Measurements from ENCODE around the gene ANKZF1. TPM values are rescaled to one million over a fixed set of nuclear protein-coding genes. Genes with fewer than 3 reads are reported as not detected.
A peak's percentile ranks its signal among the peaks of the same experiment; 100 is the strongest.

ANKZF1 gene
- total and polyA plus RNA-seq, 4 experiments from 2014 or later: 22.1 to 260 (median 147) TPM

DNA sequence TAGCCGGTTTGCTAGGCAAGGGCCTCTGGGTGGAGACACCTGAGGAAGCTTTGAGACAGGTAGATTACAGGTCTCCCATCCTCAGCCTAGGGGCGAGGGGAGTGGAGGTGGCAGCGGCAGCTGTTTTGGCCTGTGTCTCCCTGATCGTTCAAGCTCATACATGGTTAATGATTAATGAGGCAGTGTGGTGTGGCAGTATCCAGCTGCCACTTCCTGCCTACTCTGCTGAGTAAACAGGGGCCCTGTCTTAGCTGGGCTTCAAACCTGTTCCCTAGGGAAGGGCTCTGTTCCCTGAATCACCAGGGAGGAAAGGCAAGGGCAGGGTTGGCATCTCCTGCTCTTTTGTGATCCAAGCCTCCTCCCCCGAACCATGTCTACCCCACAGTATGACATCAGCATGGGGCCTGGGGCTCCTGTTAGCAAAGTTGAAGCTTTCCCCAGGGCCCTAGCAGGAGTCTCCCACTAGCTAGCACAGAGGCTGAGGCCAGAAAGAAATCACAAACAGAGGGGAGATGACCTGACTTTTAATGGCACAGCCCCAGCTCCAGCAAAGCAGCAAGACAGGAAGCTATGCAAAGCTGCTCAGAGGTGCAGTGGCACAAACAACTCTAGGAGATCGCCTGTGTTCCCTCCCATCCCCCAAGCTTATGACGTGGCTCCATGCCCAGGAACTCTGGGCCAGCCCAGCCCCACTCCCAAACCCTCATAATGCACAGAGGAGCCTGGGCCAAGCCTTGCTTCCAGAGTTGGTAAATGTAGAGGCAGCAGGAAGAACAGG lies 19.8 kb downstream of the ANKZF1 start:
- H3K27me3 ChIP-seq (ENCODE audit: insufficient read depth, low read length): no peaks in the 10 kb centered on the region
- no peaks in the 10 kb centered on the region for H3K9me3 ChIP-seq (ENCODE audit: control insufficient read depth in 1 of 2, low read length in 2 of 2)
- H3K36me3 Mint-ChIP-seq: peaks cover 45 to 63% of the 10 kb centered on the region in 2 donors
- CTCF ChIA-PET (ENCODE audit: partially characterized antibody): interaction anchor here (0.7 to 12.8 kb wide), 15 partner anchors 9 to 90 kb away, joined by 3 to 150 read pairs (median 7); partner anchors contain the start of genes ANKZF1, ATG9A, DNAJB2 and SLC23A3
- peaks cover 76% of the 10 kb centered on the region for H3K4me1 ChIP-seq (ENCODE audit: insufficient read depth, low read length)
- no peaks in the 10 kb centered on the region for H3K27me3 Mint-ChIP-seq
- peaks cover 0 to 1% (median 0%) of the 10 kb centered on the region in 8 donors for H3K9me3 Mint-ChIP-seq
- peak overlapping the region; percentile 93 to 99 (median 96) for H3K27ac Mint-ChIP-seq
- peak overlapping the region; percentile 26 to 65 for H3K4me3 ChIP-seq (ENCODE audit: low read length in 2 of 2)
- H3K36me3 ChIP-seq (ENCODE audit: insufficient read depth, low read length): peaks cover 22% of the 10 kb centered on the region
- H3K4me1 Mint-ChIP-seq: peaks cover 53 to 91% (median 69%) of the 10 kb centered on the region in 4 donors
- intact Hi-C loops (cut with micrococcal nuclease): no loop called here
- POLR2A ChIA-PET (ENCODE audit: partially characterized antibody): interaction anchor here (0.6 to 12.0 kb wide), 22 partner anchors 9 to 963 kb away, joined by 3 to 684 read pairs (median 8); partner anchors contain the start of genes ABCB6, ANKZF1, ATG9A and BCS1L
- H3K4me3 Mint-ChIP-seq: peak overlapping the region; percentile 85 to 99 (median 94)
- peak; percentile 55 to 65 (median 61) for DNase-seq
- peak overlapping the region; percentile 87 for H3K27ac ChIP-seq (ENCODE audit: low read depth, low read length)

DNA sequence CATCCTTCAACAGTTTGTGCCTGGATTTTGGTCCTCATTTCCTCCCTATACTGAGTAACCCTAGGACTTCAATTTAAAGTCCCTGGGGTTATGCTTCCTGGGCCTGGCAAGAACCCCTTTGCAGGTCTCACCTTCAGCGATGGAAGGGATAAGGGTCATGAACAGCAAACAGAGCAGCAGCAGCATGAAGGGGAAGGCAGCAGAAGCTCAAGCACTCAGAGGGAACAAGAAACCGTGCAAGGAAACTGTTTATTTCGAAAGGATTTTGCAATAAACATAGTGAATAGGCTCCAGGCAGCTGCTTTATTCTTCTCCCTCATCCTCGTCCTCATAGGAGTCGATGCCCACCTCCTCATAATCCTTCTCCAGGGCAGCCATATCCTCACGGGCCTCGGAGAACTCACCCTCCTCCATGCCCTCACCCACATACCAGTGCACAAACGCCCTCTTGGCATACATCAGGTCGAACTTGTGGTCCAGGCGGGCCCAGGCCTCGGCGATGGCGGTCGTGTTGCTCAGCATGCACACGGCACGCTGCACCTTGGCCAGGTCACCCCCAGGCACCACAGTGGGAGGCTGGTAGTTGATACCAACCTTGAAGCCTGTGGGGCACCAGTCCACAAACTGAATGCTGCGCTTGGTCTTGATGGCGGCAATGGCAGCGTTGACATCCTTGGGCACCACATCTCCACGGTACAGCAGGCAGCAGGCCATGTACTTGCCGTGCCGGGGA lies 20.6 kb downstream of the ANKZF1 start:
- Histone ChIP-seq H3K36me3 (ENCODE audit: insufficient read depth, low read length) (peaks cover 22% of the 10 kb centered on the region), H3K27ac (ENCODE audit: low read depth, low read length) (peak overlapping the region; percentile 87), H3K9me3 (ENCODE audit: control insufficient read depth in 1 of 2, low read length in 2 of 2) (no peaks in the 10 kb centered on the region), H3K4me3 (ENCODE audit: low read length in 2 of 2) (peak overlapping the region; percentile 26 to 65), H3K4me1 (ENCODE audit: insufficient read depth, low read length) (peaks cover 72% of the 10 kb centered on the region), H3K27me3 (ENCODE audit: insufficient read depth, low read length) (no peaks in the 10 kb centered on the region)
- peaks cover 0 to 4% (median 0%) of the 10 kb centered on the region in 8 donors for H3K9me3 Mint-ChIP-seq
- H3K27me3 Mint-ChIP-seq: no peaks in the 10 kb centered on the region
- POLR2A ChIA-PET (ENCODE audit: partially characterized antibody): interaction anchor here (0.6 to 12.0 kb wide), 20 partner anchors 8 to 963 kb away, joined by 3 to 684 read pairs (median 12); partner anchors contain the start of genes ABCB6, ANKZF1, ATG9A and BCS1L
- no peak for DNase-seq
- peaks cover 45 to 69% of the 10 kb centered on the region in 2 donors for H3K36me3 Mint-ChIP-seq
- intact Hi-C loops (cut with micrococcal nuclease): loop anchor here (5.0 kb wide), 1 partner anchor 853 kb away; the partner anchor contains the start of gene CTDSP1
- peaks cover 54 to 90% (median 69%) of the 10 kb centered on the region in 4 donors for H3K4me1 Mint-ChIP-seq
- CTCF ChIA-PET (ENCODE audit: partially characterized antibody): interaction anchor here (0.5 to 12.8 kb wide), 12 partner anchors 8 to 91 kb away, joined by 4 to 150 read pairs (median 8); partner anchors contain the start of genes ANKZF1, ATG9A, DNAJB2 and SLC23A3
- peak overlapping the region; percentile 85 to 99 (median 94) for H3K4me3 Mint-ChIP-seq
- peak overlapping the region; percentile 93 to 99 (median 96) for H3K27ac Mint-ChIP-seq

DNA sequence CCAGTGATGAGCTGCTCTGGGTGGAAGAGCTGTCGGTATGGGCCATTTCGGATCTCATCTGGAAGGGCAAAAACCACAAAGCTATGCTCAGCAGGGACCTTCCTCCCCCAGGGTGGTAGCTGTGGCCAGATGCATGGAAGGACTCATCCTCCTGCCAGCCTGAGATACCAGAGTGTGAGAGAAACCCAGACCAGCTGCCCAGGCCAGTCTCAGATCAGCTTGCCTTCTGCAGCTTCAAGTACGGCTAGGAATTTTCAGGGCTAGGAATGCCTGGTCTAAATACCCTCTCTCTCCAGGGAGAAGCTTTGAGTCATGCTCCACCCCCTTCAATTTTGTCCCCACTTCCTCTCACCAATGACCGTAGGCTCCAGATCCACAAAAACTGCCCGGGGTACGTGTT lies 22.1 kb downstream of the ANKZF1 start:
- H3K36me3 Mint-ChIP-seq: peaks cover 45 to 65% of the 10 kb centered on the region in 2 donors
- H3K4me1 Mint-ChIP-seq: peaks cover 51 to 84% (median 66%) of the 10 kb centered on the region in 4 donors
- DNase-seq: no peak
- CTCF ChIA-PET (ENCODE audit: partially characterized antibody): interaction anchor here (2.1 to 12.8 kb wide), 5 partner anchors 21 to 76 kb away, joined by 10 to 150 read pairs (median 25); partner anchors contain the start of genes ANKZF1, ATG9A, CNPPD1 and DNAJB2
- H3K27me3 ChIP-seq (ENCODE audit: insufficient read depth, low read length): no peaks in the 10 kb centered on the region
- no peaks in the 10 kb centered on the region for H3K27me3 Mint-ChIP-seq
- no peaks in the 10 kb centered on the region for H3K9me3 ChIP-seq (ENCODE audit: control insufficient read depth in 1 of 2, low read length in 2 of 2)
- peak overlapping the region; percentile 94 to 100 for H3K4me3 ChIP-seq (ENCODE audit: low read length in 2 of 2)
- POLR2A ChIA-PET (ENCODE audit: partially characterized antibody): interaction anchor here (0.9 to 12.0 kb wide), 12 partner anchors 11 to 136 kb away, joined by 3 to 684 read pairs (median 44); partner anchors contain the start of genes ABCB6, ANKZF1, ATG9A and CNPPD1
- peak overlapping the region; percentile 89 to 97 (median 95) for H3K27ac Mint-ChIP-seq
- peaks cover 22% of the 10 kb centered on the region for H3K36me3 ChIP-seq (ENCODE audit: insufficient read depth, low read length)
- peak overlapping the region; percentile 87 for H3K27ac ChIP-seq (ENCODE audit: low read depth, low read length)
- H3K4me1 ChIP-seq (ENCODE audit: insufficient read depth, low read length): peaks cover 65% of the 10 kb centered on the region
- intact Hi-C loops (cut with micrococcal nuclease): loop anchor here (2.0 to 5.0 kb wide), 2 partner anchors 137 to 854 kb away; partner anchors contain the start of gene CTDSP1
- peaks cover 0 to 4% (median 0%) of the 10 kb centered on the region in 8 donors for H3K9me3 Mint-ChIP-seq
- H3K4me3 Mint-ChIP-seq: peak overlapping the region; percentile 85 to 99 (median 94)

DNA sequence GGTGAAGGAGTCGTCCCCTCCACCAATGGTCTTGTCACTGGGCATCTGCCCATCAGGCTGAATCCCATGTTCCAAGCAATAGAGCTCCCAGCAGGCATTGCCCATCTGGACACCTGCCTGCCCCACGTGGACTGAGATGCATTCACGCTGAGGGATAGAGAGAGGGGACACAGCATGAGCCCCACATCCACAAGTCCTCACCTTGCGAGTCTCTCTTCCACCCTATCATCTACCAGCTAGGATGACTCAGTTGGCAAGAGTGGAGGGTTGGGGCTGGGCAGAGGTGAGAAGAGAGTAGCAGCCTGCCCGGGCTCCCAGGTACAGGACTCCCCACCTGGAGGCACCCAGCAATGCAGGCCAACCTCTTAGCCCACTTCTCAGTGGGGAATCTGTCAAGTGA lies 22.5 kb downstream of the ANKZF1 start:
- no peaks in the 10 kb centered on the region for H3K9me3 ChIP-seq (ENCODE audit: control insufficient read depth in 1 of 2, low read length in 2 of 2)
- intact Hi-C loops (cut with micrococcal nuclease): loop anchor here (2.0 to 5.0 kb wide), 2 partner anchors 137 to 855 kb away; partner anchors contain the start of gene CTDSP1
- peak overlapping the region; percentile 94 to 100 for H3K4me3 ChIP-seq (ENCODE audit: low read length in 2 of 2)
- CTCF ChIA-PET (ENCODE audit: partially characterized antibody): interaction anchor here (1.1 to 12.8 kb wide), 6 partner anchors 22 to 76 kb away, joined by 3 to 150 read pairs (median 22); partner anchors contain the start of genes ABCB6, ANKZF1, ATG9A and CNPPD1
- H3K27me3 ChIP-seq (ENCODE audit: insufficient read depth, low read length): no peaks in the 10 kb centered on the region
- H3K36me3 Mint-ChIP-seq: peaks cover 45 to 65% of the 10 kb centered on the region in 2 donors
- POLR2A ChIA-PET (ENCODE audit: partially characterized antibody): interaction anchor here (0.9 to 12.0 kb wide), 16 partner anchors 10 to 367 kb away, joined by 3 to 684 read pairs (median 13); partner anchors contain the start of genes ABCB6, ANKZF1, ATG9A and CNPPD1
- H3K36me3 ChIP-seq (ENCODE audit: insufficient read depth, low read length): peaks cover 22% of the 10 kb centered on the region
- DNase-seq: peak in 2 of 5 donors; percentile 19 to 70
- peaks cover 0 to 4% (median 0%) of the 10 kb centered on the region in 8 donors for H3K9me3 Mint-ChIP-seq
- peaks cover 61% of the 10 kb centered on the region for H3K4me1 ChIP-seq (ENCODE audit: insufficient read depth, low read length)
- H3K4me1 Mint-ChIP-seq: peaks cover 48 to 79% (median 62%) of the 10 kb centered on the region in 4 donors
- peak overlapping the region; percentile 92 to 97 (median 96) for H3K27ac Mint-ChIP-seq
- peak overlapping the region; percentile 85 to 99 (median 94) for H3K4me3 Mint-ChIP-seq
- peak overlapping the region; percentile 87 for H3K27ac ChIP-seq (ENCODE audit: low read depth, low read length)
- no peaks in the 10 kb centered on the region for H3K27me3 Mint-ChIP-seq

DNA sequence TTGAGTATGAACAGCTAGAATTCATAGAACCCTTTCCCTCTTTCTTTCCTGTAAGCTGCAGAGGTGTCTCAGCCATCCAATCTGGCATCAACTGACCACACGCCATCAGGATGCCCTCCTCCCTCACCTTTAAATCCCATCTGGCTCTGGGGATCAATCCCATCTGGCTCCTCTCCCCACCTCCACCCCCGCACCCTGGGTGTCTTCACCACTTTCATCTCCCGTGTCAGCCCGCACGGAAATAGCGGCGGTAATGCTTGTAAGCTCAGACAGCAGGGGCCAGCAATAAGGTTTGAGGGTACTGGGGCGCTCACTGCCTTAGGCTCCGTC lies 22.9 kb downstream of the ANKZF1 start:
- Histone ChIP-seq H3K27ac (ENCODE audit: low read depth, low read length) (peak overlapping the region; percentile 87), H3K4me1 (ENCODE audit: insufficient read depth, low read length) (peaks cover 56% of the 10 kb centered on the region), H3K4me3 (ENCODE audit: low read length in 2 of 2) (peak overlapping the region; percentile 94 to 100), H3K9me3 (ENCODE audit: control insufficient read depth in 1 of 2, low read length in 2 of 2) (no peaks in the 10 kb centered on the region), H3K27me3 (ENCODE audit: insufficient read depth, low read length) (no peaks in the 10 kb centered on the region), H3K36me3 (ENCODE audit: insufficient read depth, low read length) (peaks cover 22% of the 10 kb centered on the region)
- Mint-ChIP-seq H3K36me3 (peaks cover 45 to 65% of the 10 kb centered on the region in 2 donors), H3K4me3 (peak overlapping the region; percentile 85 to 99 (median 94)), H3K27ac (peak overlapping the region; percentile 92 to 97 (median 96)), H3K27me3 (no peaks in the 10 kb centered on the region), H3K4me1 (peaks cover 45 to 75% (median 58%) of the 10 kb centered on the region in 4 donors), H3K9me3 (peaks cover 0 to 4% (median 0%) of the 10 kb centered on the region in 8 donors)
- POLR2A ChIA-PET (ENCODE audit: partially characterized antibody): interaction anchor here (0.6 to 12.0 kb wide), 17 partner anchors 7 to 367 kb away, joined by 3 to 684 read pairs (median 19); partner anchors contain the start of genes ABCB6, ANKZF1, ATG9A and CNPPD1
- CTCF ChIA-PET (ENCODE audit: partially characterized antibody): interaction anchor here (1.1 to 12.8 kb wide), 8 partner anchors 8 to 76 kb away, joined by 3 to 150 read pairs (median 14); partner anchors contain the start of genes ABCB6, ANKZF1, ATG9A and CNPPD1
- no peak for DNase-seq
- intact Hi-C loops (cut with micrococcal nuclease): loop anchor here (2.0 to 5.0 kb wide), 2 partner anchors 136 to 855 kb away; partner anchors contain the start of gene CTDSP1

Measured in CD4-positive, alpha-beta memory T cell (primary cell).